CD4-positive, alpha-beta memory T cell (primary cell): ENCODE results near the gene USP31. TPM values are rescaled to one million over a fixed set of nuclear protein-coding genes. Genes with fewer than 3 reads are reported as not detected.
"Not testable (repeated sequence)": the region's sequence is repeated elsewhere in the genome, so short reads cannot be mapped to it uniquely, and the experiment has no call there.

Experiments used
- CTCF ChIA-PET: fragments of 350-600 bp; sonication (Branson Sonifier 250); formaldehyde crosslinking; loops from one replicate; lab custom pipeline; 2021; ENCODE audit warnings: inconsistent platforms; ENCODE audit not compliant: partially characterized antibody; lab: Charles Lee
- POLR2A ChIA-PET: fragments of 350-600 bp; sonication (Branson Sonifier 250); formaldehyde crosslinking; loops from one replicate; lab custom pipeline; 2021; ENCODE audit not compliant: partially characterized antibody; lab: Charles Lee
- DNase-seq, 5 donors: peaks; one replicate each; pipeline versions ENCODE4 v3.0.0 to v3.0.0-alpha.2; 2020 to 2022; ENCODE audit warnings: mixed read lengths in 1 of 5
- H3K27ac ChIP-seq: one replicate; pipeline ENCODE4 v1.7.0; 2013; ENCODE audit warnings: low read depth, low read length
- H3K27me3 ChIP-seq: 2 replicates; pipeline ENCODE4 v1.7.0; 2013; ENCODE audit warnings: mild to moderate bottlenecking, low read length, moderate library complexity; ENCODE audit not compliant: insufficient read depth
- H3K36me3 ChIP-seq: 2 replicates; pipeline ENCODE4 v1.7.0; 2013; ENCODE audit warnings: mild to moderate bottlenecking, low read length, moderate library complexity; ENCODE audit not compliant: insufficient read depth
- H3K4me1 ChIP-seq: 2 replicates; pipeline ENCODE4 v1.7.0; 2013; ENCODE audit warnings: mild to moderate bottlenecking, low read length, moderate library complexity; ENCODE audit not compliant: insufficient read depth
- H3K4me3 ChIP-seq, 2 donors: one replicate each; pipeline ENCODE4 v1.7.0; 2013; ENCODE audit warnings: low read length in 2 of 2, mild to moderate bottlenecking in 1 of 2
- H3K9me3 ChIP-seq, 2 donors: one replicate each; pipeline ENCODE4 v1.7.0; 2013; ENCODE audit warnings: low read length in 2 of 2, control low read depth in 1 of 2; ENCODE audit not compliant: control insufficient read depth in 1 of 2
- H3K27ac Mint-ChIP-seq, 7 donors: one replicate each; pipeline ENCODE4 v1.8.0; 2020 to 2021; ENCODE audit warnings: mixed read lengths in 7 of 7, mild to moderate bottlenecking in 6 of 7, inconsistent platforms in 3 of 7, moderate library complexity in 3 of 7
- H3K27me3 Mint-ChIP-seq, 2 donors: one replicate each; pipeline ENCODE4 v1.8.0; 2020 to 2021; ENCODE audit warnings: mixed read lengths in 2 of 2
- H3K36me3 Mint-ChIP-seq, 2 donors: one replicate each; pipeline ENCODE4 v1.8.0; 2020 to 2021; ENCODE audit warnings: mixed read lengths in 2 of 2, inconsistent platforms in 1 of 2, mild to moderate bottlenecking in 1 of 2
- H3K4me1 Mint-ChIP-seq, 4 donors: one replicate each; pipeline ENCODE4 v1.8.0; 2020 to 2021; ENCODE audit warnings: mixed read lengths in 4 of 4, mild to moderate bottlenecking in 1 of 4
- H3K4me3 Mint-ChIP-seq, 8 donors: one replicate each; pipeline ENCODE4 v1.8.0; 2020 to 2021; ENCODE audit warnings: mixed read lengths in 8 of 8, mild to moderate bottlenecking in 7 of 8, moderate library complexity in 6 of 8, inconsistent platforms in 3 of 8
- H3K9me3 Mint-ChIP-seq, 8 donors: one replicate each; pipeline ENCODE4 v1.8.0; 2020 to 2021; ENCODE audit warnings: mixed read lengths in 8 of 8, mild to moderate bottlenecking in 5 of 8, inconsistent platforms in 3 of 8, moderate library complexity in 1 of 8
- intact Hi-C: fragments of 100-400 bp; cut with micrococcal nuclease; formaldehyde crosslinking; loops from one replicate; pipeline ENCODE4 v1.15.1; 2023
- polyA plus RNA-seq, 2 donors: library from polyadenylated mRNA; unstranded; fragments of 300-500 nt; fragmentation: Illumina TruSeq; gene quantifications; one replicate each; pipeline ENCODE4 v1.2.3, GENCODE V29; 2021
- total RNA-seq, 2 experiments: library from RNA; stranded (reverse); gene quantifications; one replicate each; pipeline ENCODE4 v1.2.3, GENCODE V29; 2021

Gene USP31
- total and polyA plus RNA-seq, 4 experiments from 2014 or later = 0.07 to 5.0 (median 2.9) TPM

GRCh38 chr16:23101012-23101550 lies 48.2 kb downstream of the USP31 start:
- ChIA-PET POLR2A (no interaction called here), CTCF (interaction anchor here (1.4 kb wide), 1 partner anchor 9 kb away, joined by 3 read pairs; no protein-coding TSS in a partner anchor)
- peaks cover 27 to 37% of the 10 kb centered on the region in 2 donors for H3K36me3 Mint-ChIP-seq
- peaks cover 7 to 13% (median 10%) of the 10 kb centered on the region in 4 donors for H3K4me1 Mint-ChIP-seq
- H3K27ac ChIP-seq = no peak overlapping the region
- no peaks in the 10 kb centered on the region for H3K36me3 ChIP-seq
- intact Hi-C loops = no loop called here
- H3K27me3 ChIP-seq = no peaks in the 10 kb centered on the region
- peaks cover 0 to 5% (median 0%) of the 10 kb centered on the region in 8 donors for H3K9me3 Mint-ChIP-seq
- H3K27me3 Mint-ChIP-seq = no peaks in the 10 kb centered on the region
- H3K27ac Mint-ChIP-seq = no peak overlapping the region
- DNase-seq = no peak
- no peak overlapping the region for H3K4me3 Mint-ChIP-seq
- H3K9me3 ChIP-seq = no peaks in the 10 kb centered on the region
- H3K4me3 ChIP-seq = no peak overlapping the region
- no peaks in the 10 kb centered on the region for H3K4me1 ChIP-seq

DNA sequence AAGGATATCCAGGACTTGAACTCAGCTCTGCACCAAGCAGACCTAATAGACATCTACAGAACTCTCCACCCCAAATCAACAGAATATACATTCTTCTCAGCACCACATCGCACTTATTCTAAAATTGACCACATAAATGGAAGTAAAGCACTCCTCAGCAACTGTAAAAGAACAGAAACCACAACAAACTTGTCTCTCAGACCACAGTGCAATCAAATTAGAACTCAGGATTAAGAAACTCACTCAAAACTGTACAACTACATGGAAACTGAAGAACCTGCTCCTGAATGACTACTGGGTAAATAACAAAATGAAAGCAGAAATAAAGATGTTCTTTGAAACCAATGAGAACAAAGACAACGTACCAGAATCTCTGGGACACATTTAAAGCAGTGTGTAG lies 52.8 kb downstream of the USP31 start:
- CTCF ChIA-PET, H3K4me3 ChIP-seq, H3K36me3 ChIP-seq, H3K27me3 ChIP-seq, H3K27ac ChIP-seq, H3K27me3 Mint-ChIP-seq, H3K4me1 ChIP-seq, intact Hi-C loops, H3K9me3 Mint-ChIP-seq, H3K9me3 ChIP-seq, POLR2A ChIA-PET: not testable (repeated sequence)
- peaks cover 19 to 38% (median 26%) of the 10 kb centered on the region in 4 donors for H3K4me1 Mint-ChIP-seq
- peak in 1 of 5 donors; percentile 5 for DNase-seq
- peaks cover 30 to 46% of the 10 kb centered on the region in 2 donors for H3K36me3 Mint-ChIP-seq
- peak overlapping the region in 6 of 8 donors; percentile 6 to 70 (median 48) for H3K4me3 Mint-ChIP-seq
- peak overlapping the region in 5 of 7 donors; percentile 2 to 65 (median 53) for H3K27ac Mint-ChIP-seq

DNA sequence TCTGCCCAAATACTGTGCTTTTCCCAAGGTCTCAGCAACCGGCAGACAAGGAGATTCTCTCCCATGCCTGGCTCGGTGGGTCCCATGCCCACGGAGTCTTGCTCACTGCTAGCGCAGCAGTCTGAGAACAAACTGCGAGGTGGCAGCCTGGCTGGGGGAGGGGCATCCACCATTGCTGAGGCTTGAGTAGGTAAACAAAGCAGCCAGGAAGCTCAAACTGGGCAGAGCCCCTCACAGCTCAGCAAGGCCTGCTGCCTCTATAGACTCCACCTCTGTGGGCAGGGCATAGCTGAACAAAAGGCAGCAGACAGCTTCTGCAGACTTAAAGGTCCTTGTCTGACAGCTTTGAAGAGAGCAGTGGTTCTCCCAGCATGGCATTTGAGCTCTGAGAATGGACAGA lies 55.1 kb downstream of the USP31 start:
- intact Hi-C loops, H3K27me3 Mint-ChIP-seq: not testable (repeated sequence)

GRCh38 chr16:23092801-23093117 lies 56.5 kb downstream of the USP31 start:
- no peak overlapping the region for H3K27ac ChIP-seq
- ChIA-PET CTCF (no interaction called here), POLR2A (no interaction called here)
- H3K36me3 Mint-ChIP-seq = peaks cover 34 to 51% of the 10 kb centered on the region in 2 donors
- peaks cover 19 to 38% (median 26%) of the 10 kb centered on the region in 4 donors for H3K4me1 Mint-ChIP-seq
- no peaks in the 10 kb centered on the region for H3K36me3 ChIP-seq
- intact Hi-C loops = no loop called here
- no peaks in the 10 kb centered on the region for H3K27me3 Mint-ChIP-seq
- H3K4me3 Mint-ChIP-seq = no peak overlapping the region
- no peaks in the 10 kb centered on the region for H3K4me1 ChIP-seq
- H3K27me3 ChIP-seq = no peaks in the 10 kb centered on the region
- H3K4me3 ChIP-seq = no peak overlapping the region
- DNase-seq = no peak
- no peak overlapping the region for H3K27ac Mint-ChIP-seq
- H3K9me3 Mint-ChIP-seq = no peaks in the 10 kb centered on the region
- H3K9me3 ChIP-seq = no peaks in the 10 kb centered on the region

More for the DNA sequence above, 55.1 kb downstream of the USP31 start:
- H3K4me3 Mint-ChIP-seq, H3K9me3 Mint-ChIP-seq, DNase-seq, POLR2A ChIA-PET, CTCF ChIA-PET, H3K27me3 ChIP-seq, H3K36me3 ChIP-seq, H3K4me1 ChIP-seq, H3K4me3 ChIP-seq, H3K27ac ChIP-seq, H3K9me3 ChIP-seq, H3K27ac Mint-ChIP-seq: not testable (repeated sequence)
- H3K4me1 Mint-ChIP-seq = peaks cover 19 to 38% (median 26%) of the 10 kb centered on the region in 4 donors
- H3K36me3 Mint-ChIP-seq = peaks cover 29 to 51% of the 10 kb centered on the region in 2 donors

- H3K27ac Mint-ChIP-seq = no peak overlapping the region
- no peak for DNase-seq
- peaks cover 19 to 38% (median 25%) of the 10 kb centered on the region in 4 donors for H3K4me1 Mint-ChIP-seq
- CTCF ChIA-PET = interaction anchor here (0.7 to 0.9 kb wide), 2 partner anchors 9 to 31 kb away, joined by 3 read pairs; no protein-coding TSS in a partner anchor
- peaks cover 36 to 52% of the 10 kb centered on the region in 2 donors for H3K36me3 Mint-ChIP-seq
- POLR2A ChIA-PET = no interaction called here
- H3K4me1 ChIP-seq = no peaks in the 10 kb centered on the region
- H3K36me3 ChIP-seq = no peaks in the 10 kb centered on the region
- H3K4me3 ChIP-seq = no peak overlapping the region
- no peaks in the 10 kb centered on the region for H3K27me3 ChIP-seq
- intact Hi-C loops = no loop called here
- H3K27ac ChIP-seq = no peak overlapping the region
- H3K9me3 ChIP-seq = no peaks in the 10 kb centered on the region
- no peak overlapping the region for H3K4me3 Mint-ChIP-seq
- H3K9me3 Mint-ChIP-seq = no peaks in the 10 kb centered on the region
- H3K27me3 Mint-ChIP-seq = no peaks in the 10 kb centered on the region
Observed at GRCh38 chr16:23092072-23092800, 57.0 kb downstream of the USP31 start.

GRCh38 chr16:23089111-23089510 lies 60.1 kb downstream of the USP31 start:
- Histone ChIP-seq H3K4me1 (no peaks in the 10 kb centered on the region), H3K27ac (no peak overlapping the region), H3K4me3 (no peak overlapping the region), H3K27me3 (no peaks in the 10 kb centered on the region), H3K36me3 (no peaks in the 10 kb centered on the region), H3K9me3 (no peaks in the 10 kb centered on the region)
- intact Hi-C loops = no loop called here
- peaks cover 0 to 9% (median 1%) of the 10 kb centered on the region in 4 donors for H3K4me1 Mint-ChIP-seq
- CTCF ChIA-PET = no interaction called here
- no peaks in the 10 kb centered on the region for H3K9me3 Mint-ChIP-seq
- no peak overlapping the region for H3K27ac Mint-ChIP-seq
- no peaks in the 10 kb centered on the region for H3K27me3 Mint-ChIP-seq
- POLR2A ChIA-PET = no interaction called here
- no peak overlapping the region for H3K4me3 Mint-ChIP-seq
- DNase-seq = no peak
- H3K36me3 Mint-ChIP-seq = peaks cover 53 to 66% of the 10 kb centered on the region in 2 donors

- H3K9me3 Mint-ChIP-seq = no peaks in the 10 kb centered on the region
- POLR2A ChIA-PET = no interaction called here
- H3K36me3 Mint-ChIP-seq = peaks cover 54 to 66% of the 10 kb centered on the region in 2 donors
- intact Hi-C loops = no loop called here
- Histone ChIP-seq H3K36me3 (no peaks in the 10 kb centered on the region), H3K4me3 (no peak overlapping the region), H3K27me3 (no peaks in the 10 kb centered on the region), H3K9me3 (no peaks in the 10 kb centered on the region), H3K27ac (no peak overlapping the region), H3K4me1 (no peaks in the 10 kb centered on the region)
- no peak overlapping the region for H3K4me3 Mint-ChIP-seq
- DNase-seq = no peak
- CTCF ChIA-PET = no interaction called here
- H3K27me3 Mint-ChIP-seq = no peaks in the 10 kb centered on the region
- peak overlapping the region in 2 of 7 donors; percentile 2 to 3 for H3K27ac Mint-ChIP-seq
- peaks cover 0 to 1% (median under 1%) of the 10 kb centered on the region in 4 donors for H3K4me1 Mint-ChIP-seq
Observed at GRCh38 chr16:23088018-23088417, 61.2 kb downstream of the USP31 start.
